Endothelial cell of umbilical vein (primary cell): Measurements from ENCODE around the gene KLF16.

Source experiments
- EZH2 ChIP-seq: IDR thresholded peaks from 2 replicates; pipeline ENCODE4 v1.6.1; 2012; ENCODE audit warnings: borderline replicate concordance, low read depth, mild to moderate bottlenecking, moderate library complexity, low read length, inconsistent platforms; ENCODE audit not compliant: severe bottlenecking
- FOS ChIP-seq: IDR thresholded peaks from 2 replicates; pipeline ENCODE4 v1.6.1; 2011; ENCODE audit warnings: mild to moderate bottlenecking, low read length, moderate library complexity, borderline replicate concordance; ENCODE audit not compliant: insufficient read depth
- JUN ChIP-seq: IDR thresholded peaks from 2 replicates; pipeline ENCODE4 v1.6.1; 2011; ENCODE audit warnings: borderline replicate concordance, low read depth; ENCODE audit not compliant: insufficient read length, insufficient read depth
- MYC ChIP-seq: IDR thresholded peaks from one replicate; pipeline ENCODE4 v1.6.1; 2011; ENCODE audit warnings: mild to moderate bottlenecking, low read depth, low read length
- POLR2A ChIP-seq: IDR thresholded peaks from 2 replicates; pipeline ENCODE4 v1.6.1; 2012; ENCODE audit warnings: low read depth, mild to moderate bottlenecking, control low read depth, low read length
- POLR2AphosphoS5 ChIP-seq: IDR thresholded peaks from 2 replicates; pipeline ENCODE4 v1.6.1; 2012; ENCODE audit warnings: low read depth, mild to moderate bottlenecking, control low read depth, low read length, moderate library complexity; ENCODE audit not compliant: insufficient read depth
- TF ChIP-seq, protein P1 (sequence below), 2 donors: IDR thresholded peaks; 1 replicate in 1 of 2; 2 replicates in 1 of 2; pipeline ENCODE4 v1.5.1; 2011; ENCODE audit warnings: low read length in 2 of 2, mild to moderate bottlenecking in 2 of 2, moderate library complexity in 2 of 2, control low read depth in 1 of 2, inconsistent platforms in 1 of 2, low read depth in 1 of 2; ENCODE audit not compliant: insufficient read depth in 1 of 2; ENCODE audit errors: extremely low read depth in 1 of 2
- TF ChIP-seq, protein P2 (sequence below): IDR thresholded peaks from 2 replicates; pipeline ENCODE4 v1.6.1; 2011; ENCODE audit not compliant: insufficient read depth, insufficient read length

- TF ChIP-seq, protein P1, sequence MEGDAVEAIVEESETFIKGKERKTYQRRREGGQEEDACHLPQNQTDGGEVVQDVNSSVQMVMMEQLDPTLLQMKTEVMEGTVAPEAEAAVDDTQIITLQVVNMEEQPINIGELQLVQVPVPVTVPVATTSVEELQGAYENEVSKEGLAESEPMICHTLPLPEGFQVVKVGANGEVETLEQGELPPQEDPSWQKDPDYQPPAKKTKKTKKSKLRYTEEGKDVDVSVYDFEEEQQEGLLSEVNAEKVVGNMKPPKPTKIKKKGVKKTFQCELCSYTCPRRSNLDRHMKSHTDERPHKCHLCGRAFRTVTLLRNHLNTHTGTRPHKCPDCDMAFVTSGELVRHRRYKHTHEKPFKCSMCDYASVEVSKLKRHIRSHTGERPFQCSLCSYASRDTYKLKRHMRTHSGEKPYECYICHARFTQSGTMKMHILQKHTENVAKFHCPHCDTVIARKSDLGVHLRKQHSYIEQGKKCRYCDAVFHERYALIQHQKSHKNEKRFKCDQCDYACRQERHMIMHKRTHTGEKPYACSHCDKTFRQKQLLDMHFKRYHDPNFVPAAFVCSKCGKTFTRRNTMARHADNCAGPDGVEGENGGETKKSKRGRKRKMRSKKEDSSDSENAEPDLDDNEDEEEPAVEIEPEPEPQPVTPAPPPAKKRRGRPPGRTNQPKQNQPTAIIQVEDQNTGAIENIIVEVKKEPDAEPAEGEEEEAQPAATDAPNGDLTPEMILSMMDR (IDR thresholded peaks at IDR 0.05; ENCODE audit: extremely low read depth in 1 of 2, insufficient read depth in 1 of 2, low read depth in 1 of 2, low read length in 2 of 2), result no peak
- TF ChIP-seq POLR2A (no peak), MYC (no peak), POLR2AphosphoS5 (no peak), EZH2 (no peak), FOS (no peak), JUN (no peak)
- TF ChIP-seq, protein P2, sequence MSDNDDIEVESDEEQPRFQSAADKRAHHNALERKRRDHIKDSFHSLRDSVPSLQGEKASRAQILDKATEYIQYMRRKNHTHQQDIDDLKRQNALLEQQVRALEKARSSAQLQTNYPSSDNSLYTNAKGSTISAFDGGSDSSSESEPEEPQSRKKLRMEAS, result no peak
Measured at GRCh38 chr19:1872807-1873523, 9.6 kb upstream of the KLF16 start.
